GM19099 (cell line): ENCODE data around the gene COL25A1.

Experiments
- POLR2A ChIP-seq: IDR thresholded peaks from 3 replicates; pipeline ENCODE4 v1.6.1; 2011; ENCODE audit warnings: low read depth; ENCODE audit not compliant: insufficient read length; ENCODE audit errors: extremely low read depth

COL25A1 gene

GRCh38 chr4:109041463-109042360 lies 260.7 kb downstream of the COL25A1 start:
- TF ChIP-seq POLR2A = no peak

GRCh38 chr4:109040441-109040840 lies 262.0 kb downstream of the COL25A1 start:
- TF ChIP-seq POLR2A = no peak

GRCh38 chr4:109037026-109037425 lies 265.4 kb downstream of the COL25A1 start:
- no peak for TF ChIP-seq POLR2A

- no peak for TF ChIP-seq POLR2A
Measured at GRCh38 chr4:109033993-109034392, 268.5 kb downstream of the COL25A1 start.

- TF ChIP-seq POLR2A = no peak
Measured at GRCh38 chr4:109032671-109033070, 269.8 kb downstream of the COL25A1 start.

GRCh38 chr4:109029987-109030386 lies 272.5 kb downstream of the COL25A1 start:
- no peak for TF ChIP-seq POLR2A

- TF ChIP-seq POLR2A = no peak
Measured at GRCh38 chr4:109027016-109027500, 275.4 kb downstream of the COL25A1 start.

- TF ChIP-seq POLR2A = no peak
Measured at GRCh38 chr4:109026588-109026987, 275.9 kb downstream of the COL25A1 start.

- TF ChIP-seq POLR2A = no peak
Measured at GRCh38 chr4:109025471-109026076, 276.9 kb downstream of the COL25A1 start.

- TF ChIP-seq POLR2A = no peak
Measured at GRCh38 chr4:109022961-109023360, 279.5 kb downstream of the COL25A1 start.

- TF ChIP-seq POLR2A = no peak
Measured at GRCh38 chr4:109020861-109021260, 281.6 kb downstream of the COL25A1 start.

GRCh38 chr4:109016200-109016599 lies 286.3 kb downstream of the COL25A1 start:
- no peak for TF ChIP-seq POLR2A

- TF ChIP-seq POLR2A = no peak
Measured at GRCh38 chr4:109015413-109015810, 287.0 kb downstream of the COL25A1 start.

GRCh38 chr4:109014593-109015412 lies 287.7 kb downstream of the COL25A1 start:
- no peak for TF ChIP-seq POLR2A

GRCh38 chr4:109012286-109012880 lies 290.1 kb downstream of the COL25A1 start:
- TF ChIP-seq POLR2A = no peak

GRCh38 chr4:109011241-109012026 lies 291.0 kb downstream of the COL25A1 start:
- no peak for TF ChIP-seq POLR2A
